Measurements from ENCODE around the gene ACADS. TPM values are rescaled to one million over a fixed set of nuclear protein-coding genes. Genes with fewer than 3 reads are reported as not detected.

Gene ACADS
- total RNA-seq, 2 donors from 2014 or later, result 58.6 to 92.6 TPM

DNA sequence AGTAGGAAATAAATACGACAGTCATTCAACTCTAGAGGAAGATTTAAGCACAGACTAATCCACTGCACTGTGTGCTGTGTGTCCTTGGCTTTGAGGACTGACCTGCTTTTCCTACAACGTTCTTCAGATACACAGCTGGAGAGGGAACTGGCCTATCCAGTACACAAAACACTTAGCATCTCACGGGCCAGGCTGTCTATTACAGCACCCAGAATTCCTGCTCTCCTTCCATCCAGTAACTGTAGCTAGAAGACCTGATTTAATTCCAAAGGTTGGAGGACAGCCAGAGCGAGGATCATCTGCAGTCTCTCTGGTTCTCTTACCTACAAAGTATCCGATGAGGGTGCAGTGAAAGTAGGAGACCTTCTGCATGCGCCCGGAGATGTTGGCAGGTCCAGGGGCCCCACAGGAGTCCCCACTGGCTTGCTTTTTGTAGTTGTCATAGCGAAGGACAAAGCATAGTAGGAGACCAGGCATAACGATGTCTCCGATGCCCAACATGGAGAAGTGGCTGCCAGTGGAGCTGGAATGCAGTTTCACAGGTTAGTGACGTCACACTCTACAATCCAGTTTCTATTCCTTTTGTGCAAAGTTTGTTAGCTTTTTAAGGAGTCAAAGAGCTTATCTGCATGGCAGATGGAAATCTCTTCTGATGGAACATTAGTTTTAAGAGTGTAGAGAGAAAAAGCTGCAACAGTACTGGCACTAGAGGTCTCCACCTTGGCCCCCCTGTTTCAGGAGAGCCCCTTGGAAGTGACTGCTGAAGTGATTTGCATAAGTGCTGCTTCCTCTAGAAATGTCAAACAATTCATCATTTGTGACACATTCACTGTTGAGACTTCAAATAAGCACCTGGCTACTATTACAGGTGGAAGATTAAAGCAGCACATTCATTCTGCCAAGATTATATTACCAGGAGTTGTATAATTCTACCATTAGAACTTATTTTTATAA, 41.7 kb downstream of the ACADS start:
- TF ChIP-seq, protein P1, sequence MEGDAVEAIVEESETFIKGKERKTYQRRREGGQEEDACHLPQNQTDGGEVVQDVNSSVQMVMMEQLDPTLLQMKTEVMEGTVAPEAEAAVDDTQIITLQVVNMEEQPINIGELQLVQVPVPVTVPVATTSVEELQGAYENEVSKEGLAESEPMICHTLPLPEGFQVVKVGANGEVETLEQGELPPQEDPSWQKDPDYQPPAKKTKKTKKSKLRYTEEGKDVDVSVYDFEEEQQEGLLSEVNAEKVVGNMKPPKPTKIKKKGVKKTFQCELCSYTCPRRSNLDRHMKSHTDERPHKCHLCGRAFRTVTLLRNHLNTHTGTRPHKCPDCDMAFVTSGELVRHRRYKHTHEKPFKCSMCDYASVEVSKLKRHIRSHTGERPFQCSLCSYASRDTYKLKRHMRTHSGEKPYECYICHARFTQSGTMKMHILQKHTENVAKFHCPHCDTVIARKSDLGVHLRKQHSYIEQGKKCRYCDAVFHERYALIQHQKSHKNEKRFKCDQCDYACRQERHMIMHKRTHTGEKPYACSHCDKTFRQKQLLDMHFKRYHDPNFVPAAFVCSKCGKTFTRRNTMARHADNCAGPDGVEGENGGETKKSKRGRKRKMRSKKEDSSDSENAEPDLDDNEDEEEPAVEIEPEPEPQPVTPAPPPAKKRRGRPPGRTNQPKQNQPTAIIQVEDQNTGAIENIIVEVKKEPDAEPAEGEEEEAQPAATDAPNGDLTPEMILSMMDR (IDR thresholded peaks at IDR 0.05), result no peak
- no peak for DNase-seq (ENCODE audit: low spot score)
- Histone ChIP-seq H3K4me1 (peaks cover 0 to 2% of the 10 kb centered on the region in 2 donors), H3K36me3 (peaks cover 48% of the 10 kb centered on the region), H3K27ac (no peak overlapping the region), H3K9me3 (no peaks in the 10 kb centered on the region), H3K27me3 (no peaks in the 10 kb centered on the region), H3K4me3 (no peak overlapping the region)

GRCh38 chr12:120771097-120771496, 45.5 kb downstream of the ACADS start:
- Histone ChIP-seq H3K4me3 (no peak overlapping the region), H3K27me3 (no peaks in the 10 kb centered on the region), H3K36me3 (peaks cover 31% of the 10 kb centered on the region), H3K27ac (no peak overlapping the region), H3K4me1 (no peaks in the 10 kb centered on the region), H3K9me3 (no peaks in the 10 kb centered on the region)
- TF ChIP-seq, protein P1 (IDR thresholded peaks at IDR 0.05), result no peak
- DNase-seq (ENCODE audit: low spot score), result no peak

DNA sequence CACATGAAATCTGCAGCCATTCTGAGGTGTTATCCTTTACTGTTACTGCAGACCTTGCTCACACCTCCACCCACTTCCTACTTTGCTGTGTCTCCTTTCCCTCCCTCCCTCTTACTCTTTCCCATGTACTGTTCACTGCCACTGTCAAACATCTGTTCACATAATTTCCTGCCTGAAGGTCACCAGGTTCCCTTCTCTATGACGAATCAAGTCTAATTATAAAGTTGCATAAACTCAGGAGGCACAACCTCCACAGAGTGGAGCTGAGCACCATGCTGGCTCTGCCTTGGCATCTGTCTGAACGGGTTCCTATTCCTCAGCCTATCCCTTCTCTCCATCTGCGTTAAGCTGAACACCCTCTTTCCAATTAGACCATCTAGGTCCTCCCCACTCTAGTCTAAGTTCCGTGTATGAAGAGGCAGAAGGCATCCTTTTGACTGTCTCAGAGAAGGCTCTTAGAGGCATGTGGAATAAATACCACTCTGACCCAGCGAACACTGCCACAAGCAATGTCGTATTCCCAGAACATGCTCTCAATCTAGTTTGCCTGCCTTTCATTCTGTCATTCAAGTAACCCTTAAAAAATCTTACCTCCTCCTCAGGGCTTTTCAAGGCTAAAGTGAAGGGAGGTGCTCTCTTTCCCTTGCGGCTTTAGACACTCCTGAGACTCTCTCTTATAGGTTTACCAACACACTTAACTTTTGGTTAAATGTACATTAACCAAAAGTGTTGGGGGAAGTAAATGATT, 48.7 kb downstream of the ACADS start:
- no peaks in the 10 kb centered on the region for H3K4me1 ChIP-seq
- H3K27me3 ChIP-seq, result no peaks in the 10 kb centered on the region
- TF ChIP-seq, protein P1 (IDR thresholded peaks at IDR 0.05), result no peak
- H3K27ac ChIP-seq, result no peak overlapping the region
- no peak for DNase-seq (ENCODE audit: low spot score)
- no peaks in the 10 kb centered on the region for H3K36me3 ChIP-seq
- no peak overlapping the region for H3K4me3 ChIP-seq
- no peaks in the 10 kb centered on the region for H3K9me3 ChIP-seq

DNA sequence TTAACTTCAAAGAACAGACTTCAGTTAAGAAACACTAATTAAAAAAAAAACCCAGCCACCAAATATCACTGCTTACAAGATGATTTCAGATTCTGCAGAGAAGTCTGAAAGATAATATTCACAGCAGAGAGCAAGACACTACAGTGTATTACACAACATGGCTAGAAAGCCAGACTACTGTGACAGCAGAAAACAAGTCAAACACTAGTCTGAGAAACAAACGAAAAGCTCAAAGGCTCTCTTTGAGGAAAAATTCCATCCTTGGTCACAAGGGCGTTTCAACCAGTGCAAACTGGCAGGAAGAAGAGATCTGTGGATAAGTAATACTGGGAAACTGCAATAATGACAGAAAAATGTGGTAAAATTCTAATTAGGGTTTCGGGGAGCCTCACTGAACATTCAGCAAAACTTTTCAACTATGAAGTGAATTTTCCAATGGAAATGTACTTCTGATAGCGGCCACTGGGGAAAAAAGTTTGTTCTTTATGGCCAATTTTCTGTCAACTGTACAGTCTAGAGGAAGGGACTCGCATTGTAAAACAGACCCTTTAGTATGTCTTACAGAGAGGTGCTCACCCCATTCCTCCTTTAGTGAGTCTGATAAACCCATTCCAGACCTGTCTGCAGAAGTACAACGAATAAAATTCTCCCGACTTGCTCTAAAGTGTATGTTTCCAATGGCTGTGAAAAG, 50.4 kb downstream of the ACADS start:
- peak overlapping the region in 1 of 2 donors; percentile 5 for H3K27ac ChIP-seq

DNA sequence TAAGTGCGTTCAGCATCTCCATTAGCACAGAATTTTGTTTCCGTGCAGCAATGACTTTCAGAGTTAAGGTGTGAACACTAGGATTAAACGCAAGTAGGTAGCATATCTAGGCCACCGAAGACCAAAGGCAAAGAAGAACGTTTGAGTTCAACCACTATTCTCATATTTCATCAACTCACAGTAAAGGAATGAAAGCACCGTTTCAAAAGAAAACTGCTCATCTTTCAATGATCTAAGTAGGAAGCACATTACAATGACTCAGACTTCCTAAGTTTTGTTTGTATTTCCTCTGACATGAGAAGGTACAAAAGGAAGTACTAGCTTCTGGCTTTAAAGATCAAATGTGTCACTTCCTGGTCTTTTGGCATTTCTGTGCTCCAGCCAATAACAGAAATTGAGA, 57.6 kb downstream of the ACADS start:
- Histone ChIP-seq H3K4me1 (no peaks in the 10 kb centered on the region), H3K27me3 (no peaks in the 10 kb centered on the region), H3K27ac (peak overlapping the region in 1 of 2 donors; percentile 20), H3K9me3 (no peaks in the 10 kb centered on the region), H3K4me3 (no peak overlapping the region), H3K36me3 (peaks cover 20% of the 10 kb centered on the region)
- no peak for DNase-seq (ENCODE audit: low spot score)
- TF ChIP-seq, protein P1 (IDR thresholded peaks at IDR 0.05), result no peak

More for the DNA sequence above, 50.4 kb downstream of the ACADS start:
- no peaks in the 10 kb centered on the region for H3K27me3 ChIP-seq
- TF ChIP-seq, protein P1 (IDR thresholded peaks at IDR 0.05), result no peak
- no peak for DNase-seq (ENCODE audit: low spot score)
- H3K36me3 ChIP-seq, result no peaks in the 10 kb centered on the region
- H3K9me3 ChIP-seq, result no peaks in the 10 kb centered on the region
- no peak overlapping the region for H3K4me3 ChIP-seq
- H3K4me1 ChIP-seq, result no peaks in the 10 kb centered on the region

Measured in right atrium auricular region (tissue), 2 donors.